NCI-H748 treated with DMSO at 0.1 percent for 48 hours (cell line): ENCODE results near the gene RUFY1.

Experiments
- DNase-seq: peaks from one replicate; lab custom pipeline; 2025; lab: John Stamatoyannopoulos, UW

The RUFY1 gene

DNA sequence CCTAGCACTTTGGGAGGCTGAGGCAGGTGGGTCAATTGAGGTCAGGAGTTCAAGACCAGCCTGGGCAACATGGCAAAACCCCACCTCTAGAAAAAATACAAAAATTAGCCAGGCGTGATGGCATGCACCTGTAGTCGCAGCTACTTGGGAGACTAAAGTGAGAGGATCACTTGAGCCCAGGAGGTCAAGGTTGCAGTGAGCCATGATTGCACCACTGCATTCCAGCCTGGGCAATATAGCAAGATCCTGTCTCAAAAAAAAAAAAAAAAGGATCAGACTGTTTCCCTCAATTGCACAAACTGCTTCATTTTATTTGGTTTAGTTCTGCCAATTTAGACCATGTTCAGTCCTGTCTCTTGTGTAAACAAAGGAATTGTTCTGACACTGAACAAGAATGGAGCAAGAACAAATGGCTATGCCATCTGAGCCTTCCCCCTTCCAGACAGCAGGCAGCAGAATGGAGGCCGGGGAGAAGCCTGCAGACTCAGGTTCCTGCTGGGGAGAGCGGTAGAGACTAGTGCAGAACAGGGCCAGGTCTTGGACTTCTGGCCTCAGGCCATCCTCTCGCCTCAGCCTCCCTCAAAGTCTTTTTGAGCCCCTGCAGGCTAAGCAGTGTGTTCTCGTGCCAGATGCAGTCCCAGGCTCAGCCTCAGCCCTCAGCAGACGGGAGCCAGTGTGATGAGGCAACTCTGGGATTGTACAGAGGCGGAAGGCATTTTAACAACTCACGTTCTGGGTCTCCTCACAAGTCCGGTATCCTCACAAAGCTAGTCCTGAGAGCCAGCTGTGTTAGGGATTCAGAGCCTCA lies 54.9 kb downstream of the RUFY1 start:
- DNase-seq, result no peak

DNA sequence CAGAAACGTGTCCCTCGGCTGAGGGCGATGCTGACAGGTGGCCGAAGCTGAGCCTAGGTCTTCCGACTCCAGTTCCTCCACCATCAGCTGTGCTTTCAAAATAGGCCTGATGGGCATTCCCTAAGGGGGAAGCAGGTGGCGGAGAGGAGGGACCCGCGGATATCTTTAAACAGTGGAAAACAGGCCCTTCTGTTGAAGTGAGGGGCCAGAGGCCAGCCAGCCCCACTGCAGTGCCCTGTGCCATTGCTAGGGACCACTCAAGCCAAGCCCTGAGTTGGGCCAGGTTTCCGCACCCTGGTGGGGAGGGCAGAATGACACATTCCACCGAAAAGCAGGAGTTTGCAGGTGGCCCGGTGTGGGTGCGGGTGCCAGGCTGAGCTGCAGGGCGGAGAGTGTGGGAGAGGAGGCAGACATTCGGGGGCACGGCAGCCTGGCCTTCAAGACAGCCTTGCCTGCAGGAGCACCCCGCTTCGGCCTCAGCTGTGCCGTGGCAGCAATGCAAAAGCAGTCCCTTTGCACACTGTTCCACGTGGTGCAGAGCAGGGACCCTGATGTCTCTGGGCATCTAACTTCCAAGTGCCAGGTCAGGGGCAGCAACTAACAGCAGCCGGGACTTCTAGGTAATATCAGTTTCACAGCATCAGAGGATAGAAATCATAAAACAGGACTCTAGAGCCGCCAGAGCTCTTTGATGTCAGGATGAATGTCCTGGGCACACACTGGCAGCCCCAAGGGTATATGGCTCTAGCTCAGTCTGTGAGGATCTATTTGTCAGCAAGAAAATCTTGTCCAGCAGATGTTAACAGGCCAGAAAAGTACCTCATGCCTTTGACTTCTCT lies 55.9 kb downstream of the RUFY1 start:
- DNase-seq, result no peak

DNA sequence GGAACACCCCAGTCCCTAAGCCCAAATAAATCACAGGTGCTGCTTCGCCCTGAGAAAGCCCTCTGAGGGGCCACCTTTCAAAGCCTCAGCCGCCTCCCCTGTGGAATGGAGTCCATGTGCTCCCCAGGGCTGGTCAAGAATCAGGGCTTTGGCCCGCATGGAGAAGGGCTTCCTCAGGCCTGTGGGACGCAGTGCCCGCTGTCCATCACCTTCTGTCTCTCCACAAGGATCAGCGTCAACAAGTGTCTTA lies 56.5 kb downstream of the RUFY1 start:
- DNase-seq, result no peak

DNA sequence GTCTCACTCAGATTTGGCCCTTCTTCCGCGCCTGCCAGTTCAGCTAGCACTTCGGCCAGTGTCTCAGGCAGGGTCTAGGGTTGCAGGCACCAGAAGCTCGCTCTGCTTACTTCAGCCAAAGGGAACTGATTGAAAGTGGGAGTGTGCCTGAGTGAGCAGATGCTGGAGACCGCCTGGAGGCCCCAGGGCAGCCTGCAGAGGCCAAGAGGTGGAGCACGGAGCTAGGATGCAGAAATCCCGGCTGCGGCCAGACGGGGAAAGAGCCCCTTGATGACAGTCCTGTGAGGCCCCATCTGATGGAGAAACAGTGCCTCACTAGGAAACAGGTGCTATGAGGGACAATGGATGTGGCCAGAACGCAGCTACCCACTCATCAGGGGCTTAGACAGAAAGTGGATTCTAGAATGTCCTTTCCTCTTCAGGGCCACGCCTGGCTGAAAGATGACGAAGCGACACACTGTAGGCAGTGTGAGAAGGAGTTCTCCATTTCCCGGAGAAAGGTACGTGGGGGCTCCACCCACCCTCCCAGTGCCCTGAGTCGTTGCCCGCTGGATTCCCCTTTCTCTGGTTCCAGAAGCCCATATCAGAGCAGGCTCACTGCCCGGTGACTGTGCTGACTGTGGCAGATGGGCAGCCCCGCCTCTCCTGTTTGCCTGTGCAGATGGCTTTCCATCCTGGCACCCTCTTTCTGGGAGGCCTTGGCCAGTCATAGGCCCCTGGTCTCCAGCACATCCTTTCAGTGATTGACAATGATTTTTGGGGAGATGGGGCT lies 57.0 kb downstream of the RUFY1 start:
- no peak for DNase-seq

DNA sequence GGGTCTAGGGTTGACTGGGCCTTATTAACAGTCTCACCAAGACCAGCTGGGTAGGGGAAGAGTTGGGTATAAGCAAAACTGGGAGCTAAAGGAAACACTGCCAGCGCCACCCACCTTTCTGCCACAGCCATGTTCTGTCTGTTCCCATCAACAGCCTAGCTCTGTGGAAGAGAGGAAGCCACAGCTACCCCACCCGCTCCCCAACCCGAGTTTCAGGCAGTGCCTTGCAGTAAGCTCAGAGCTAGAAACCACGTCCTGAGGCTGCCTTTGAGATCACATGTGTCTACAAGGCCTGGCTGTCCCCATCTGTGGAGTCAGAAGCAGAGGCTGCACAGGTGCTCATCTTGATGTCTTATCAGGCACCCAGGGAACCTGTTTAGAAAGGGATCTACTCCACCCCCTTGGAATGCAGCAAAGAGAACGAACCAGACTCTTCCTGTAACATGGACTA lies 57.8 kb downstream of the RUFY1 start:
- no peak for DNase-seq

DNA sequence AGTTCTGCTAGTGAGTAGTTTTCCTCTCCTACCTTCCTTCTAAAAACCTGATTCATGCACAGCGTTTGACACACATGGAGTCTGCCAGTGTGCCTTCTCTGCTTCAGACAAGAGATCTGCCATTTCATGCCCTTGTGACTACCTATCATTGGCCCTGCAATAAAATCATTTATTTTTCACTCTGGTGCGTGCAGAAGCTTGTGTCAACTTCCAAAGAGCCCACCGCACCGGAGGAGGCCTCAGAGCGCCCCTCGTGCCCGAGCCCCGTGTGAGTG lies 59.4 kb downstream of the RUFY1 start:
- DNase-seq, result no peak

DNA sequence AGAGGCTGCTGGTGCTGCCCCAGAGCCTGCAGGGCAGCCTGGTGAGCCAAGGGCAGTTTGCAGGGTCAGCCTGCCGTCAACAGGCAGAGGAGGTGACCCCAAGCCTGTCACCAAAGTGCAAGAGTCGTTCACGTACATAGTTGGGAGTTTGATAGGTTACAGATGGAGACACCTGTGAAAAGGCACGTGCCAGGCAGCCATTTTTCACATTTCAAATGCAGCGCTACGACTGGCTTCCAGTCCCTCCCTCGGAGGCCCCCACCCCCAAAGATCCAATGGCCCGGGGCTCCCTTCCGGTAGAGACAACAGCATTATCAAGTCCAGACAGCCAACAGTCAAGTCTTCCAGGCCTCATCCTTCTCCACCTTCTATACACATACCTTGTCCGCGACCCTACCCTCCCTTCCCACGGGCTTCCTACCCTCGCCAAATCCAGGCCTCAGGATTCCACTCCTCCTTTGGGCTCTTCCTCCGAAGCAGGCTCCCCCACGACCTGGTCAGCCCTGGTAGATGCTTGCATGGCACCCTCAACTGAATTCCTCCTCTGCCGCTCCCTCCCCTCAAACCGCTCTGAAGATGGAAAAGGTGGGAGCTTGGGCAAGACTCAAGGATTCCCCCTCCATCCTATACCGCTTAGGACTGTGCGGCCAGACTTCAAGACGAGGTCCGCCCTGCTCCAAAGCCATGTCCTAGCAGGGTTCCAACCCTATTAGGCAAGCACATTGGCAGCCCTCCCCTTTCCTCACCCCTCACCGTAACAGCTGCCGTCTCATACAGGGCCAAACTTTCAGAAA lies 60.0 kb downstream of the RUFY1 start:
- DNase-seq, result no peak

DNA sequence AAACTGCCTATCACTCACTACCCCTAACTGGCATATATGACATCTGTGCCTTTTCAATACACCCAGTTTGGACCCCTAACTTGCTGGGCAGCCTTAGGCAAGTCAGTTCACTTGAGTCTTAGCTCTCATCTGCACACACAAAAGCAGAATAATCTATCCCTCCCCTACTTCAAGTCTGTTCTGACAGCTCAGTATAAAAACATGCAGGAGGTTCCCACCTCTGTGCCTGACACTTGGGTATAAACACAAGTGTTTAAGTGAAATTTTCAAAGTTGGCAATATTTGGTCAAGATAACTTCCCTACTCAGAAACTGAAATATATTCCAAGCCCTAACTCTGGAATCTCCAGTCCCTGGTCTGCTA lies 60.5 kb downstream of the RUFY1 start:
- no peak for DNase-seq

DNA sequence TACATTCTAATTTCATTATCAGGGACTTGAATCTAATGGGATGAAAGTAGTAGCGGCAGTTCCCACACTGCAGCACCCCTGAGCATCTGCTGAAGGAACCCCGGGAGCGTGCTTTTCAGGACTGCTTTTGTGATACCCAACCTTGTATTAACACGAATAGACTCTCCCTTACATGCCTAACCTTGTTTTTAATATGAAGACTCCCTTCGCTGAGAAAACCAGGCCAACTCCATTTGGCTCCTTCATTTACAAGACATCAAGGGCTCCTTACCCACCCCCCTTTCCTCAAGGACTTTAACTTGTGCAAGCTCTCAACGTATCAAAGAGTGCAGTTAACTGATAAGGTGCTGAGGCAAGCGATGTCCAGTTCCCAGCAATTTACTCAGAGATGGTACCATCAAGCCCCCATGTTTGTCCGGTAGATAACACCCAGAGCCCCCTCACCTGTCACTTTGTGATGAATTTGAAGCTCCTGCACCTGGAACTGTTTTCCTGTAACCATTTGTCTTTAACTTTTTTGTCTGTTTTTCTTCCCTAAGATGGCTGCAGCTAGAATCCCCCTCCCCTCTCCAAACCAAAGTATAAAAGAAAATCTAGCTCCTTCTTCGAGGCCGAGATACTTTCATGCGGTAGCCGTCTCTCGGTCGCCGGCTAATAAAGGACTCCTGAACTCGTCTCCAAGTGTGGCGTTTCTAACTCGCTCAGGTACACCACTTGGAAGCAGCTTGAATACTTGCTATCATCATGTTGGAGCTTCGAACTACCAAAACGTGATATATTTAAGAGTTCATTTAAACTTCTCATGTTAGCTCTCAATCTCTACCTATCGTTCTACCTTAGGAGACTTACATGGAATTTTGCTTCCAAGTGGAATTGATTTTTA lies 62.5 kb downstream of the RUFY1 start:
- DNase-seq, result no peak

DNA sequence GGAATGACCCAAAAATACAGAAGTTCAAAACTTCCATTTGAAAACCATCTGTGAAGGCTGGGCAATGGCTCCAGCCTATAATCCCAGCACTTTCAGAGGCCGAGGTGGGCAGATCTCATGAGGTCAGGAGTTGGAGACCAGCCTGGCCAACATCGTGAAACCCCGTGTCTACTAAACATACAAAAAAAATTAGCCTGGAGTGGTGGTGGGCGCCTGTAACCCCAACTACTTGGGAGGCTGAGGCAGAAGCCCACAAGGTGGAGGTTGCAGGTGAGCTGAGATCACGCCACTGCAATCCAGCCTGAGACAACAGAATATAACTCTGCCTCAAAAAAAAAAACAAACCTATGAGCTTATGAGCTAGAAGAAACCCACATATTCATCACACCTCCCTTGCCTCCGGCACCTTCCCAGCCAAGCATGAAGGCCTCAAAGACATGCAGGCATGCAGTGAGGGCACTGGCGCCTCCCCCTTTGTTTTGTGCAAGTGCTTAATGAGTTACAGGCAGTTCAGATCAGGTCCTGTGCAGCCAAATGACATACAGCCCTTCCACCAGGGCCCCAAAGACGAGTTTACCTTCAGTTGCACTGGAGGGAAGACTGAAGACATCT lies 63.2 kb downstream of the RUFY1 start:
- no peak for DNase-seq

DNA sequence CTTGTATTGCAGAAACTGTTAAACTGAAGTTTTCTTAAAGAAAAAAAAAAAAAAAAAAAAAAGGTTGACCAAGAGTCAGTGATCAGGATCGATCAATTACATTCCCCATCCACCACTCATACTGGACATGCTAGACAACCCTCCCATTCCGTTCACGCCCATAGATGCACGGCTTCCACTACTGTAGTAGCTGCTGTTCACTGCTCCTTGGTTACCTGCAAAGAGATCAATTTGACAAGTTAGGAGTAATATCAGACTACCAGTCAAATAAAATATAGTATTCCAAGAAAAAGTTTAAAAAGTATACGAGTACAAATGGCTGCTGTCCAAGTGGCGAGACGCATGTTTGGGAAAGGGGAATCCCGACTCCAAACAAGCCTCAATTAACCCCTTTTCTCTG lies 64.4 kb downstream of the RUFY1 start:
- DNase-seq, result no peak

DNA sequence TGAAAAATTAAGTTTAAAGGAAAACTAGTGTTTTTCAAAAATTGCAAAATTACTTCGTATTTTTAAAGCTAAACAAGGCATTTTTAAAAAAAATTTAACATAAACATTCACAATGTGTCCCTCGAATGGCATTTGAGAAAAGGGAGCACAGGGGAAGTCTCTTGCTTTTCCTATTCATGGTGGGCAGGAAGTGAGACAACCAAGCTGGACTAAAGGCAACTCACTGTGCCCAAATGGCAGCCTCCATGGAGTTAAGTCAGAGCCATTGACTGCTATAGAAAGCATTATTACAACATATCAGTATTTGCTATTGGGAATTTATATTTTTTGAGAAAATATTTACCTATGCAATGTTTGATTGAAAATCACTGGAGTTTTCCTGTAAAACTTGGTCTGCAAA lies 64.8 kb downstream of the RUFY1 start:
- DNase-seq, result no peak

DNA sequence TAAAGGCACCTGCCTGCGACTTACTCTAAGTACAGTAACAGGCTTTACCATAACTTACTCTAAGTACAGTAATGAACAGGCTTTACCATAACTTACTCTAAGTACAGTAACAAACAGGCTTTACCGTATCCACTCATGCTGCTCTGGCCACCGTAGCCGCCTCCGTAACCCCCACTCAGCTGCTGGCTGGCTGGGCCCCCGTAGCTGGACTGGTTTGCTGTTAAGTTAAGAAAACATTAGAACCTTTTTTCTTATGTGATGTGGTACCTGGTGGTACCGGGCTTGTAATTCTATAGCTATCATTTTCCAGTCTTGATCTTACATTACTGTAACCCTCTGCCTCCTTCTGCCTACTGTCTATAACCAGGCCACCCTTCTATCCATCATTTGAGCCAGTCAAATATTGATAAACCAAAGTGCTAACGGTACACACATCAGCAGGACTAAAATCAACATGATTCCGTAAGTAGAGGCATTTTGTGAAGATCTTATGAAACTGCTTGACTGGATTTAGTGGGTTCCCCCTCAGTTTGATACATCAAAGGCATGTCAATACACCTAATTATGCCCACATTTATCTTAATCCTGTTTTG lies 65.7 kb downstream of the RUFY1 start:
- no peak for DNase-seq

DNA sequence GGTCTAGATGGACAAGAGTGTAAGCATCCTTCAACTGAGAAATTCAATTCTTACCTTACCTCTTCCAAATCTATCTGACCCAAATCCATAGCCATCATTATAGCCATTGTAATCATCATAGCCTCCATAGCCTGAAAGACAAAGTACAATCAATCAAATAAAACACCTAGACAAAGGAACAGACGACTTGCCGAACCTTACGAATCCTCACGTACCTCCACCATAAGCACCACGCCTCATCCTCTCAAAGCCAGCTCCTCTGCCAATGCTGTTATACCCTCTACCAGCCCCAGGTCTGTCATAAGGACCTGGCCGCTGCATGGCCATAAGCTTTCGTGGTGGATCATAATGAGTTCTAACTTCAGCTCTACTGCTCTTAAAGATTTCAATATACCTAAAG lies 67.6 kb downstream of the RUFY1 start:
- no peak for DNase-seq

DNA sequence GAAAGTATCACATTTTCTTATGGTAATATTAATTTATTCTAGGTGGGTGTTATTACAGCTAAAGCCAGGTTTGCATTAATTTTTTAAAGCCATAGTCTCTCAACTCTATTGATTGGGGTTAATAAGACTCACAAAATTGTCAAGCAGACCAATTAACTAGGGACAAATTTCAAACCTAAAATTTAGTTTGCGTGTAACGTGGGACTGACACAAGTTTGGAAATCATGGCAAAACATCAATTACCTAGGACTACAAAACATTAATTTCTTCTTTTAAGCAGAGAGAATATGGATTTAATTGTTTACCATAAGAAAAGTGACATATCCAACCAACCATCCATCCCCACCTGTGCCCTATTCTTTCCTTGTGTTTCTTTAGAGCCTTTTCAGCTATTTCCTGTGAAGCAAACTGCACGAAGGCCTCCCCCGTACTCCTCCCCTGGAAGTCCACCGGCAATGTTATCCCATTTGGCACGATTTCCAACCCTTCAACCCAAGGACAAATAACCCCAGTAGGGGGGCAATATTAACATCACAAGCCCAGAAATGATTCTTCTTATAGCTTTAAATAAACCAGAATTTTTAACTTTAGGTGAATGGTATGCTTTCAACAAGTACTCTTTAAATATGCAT lies 68.7 kb downstream of the RUFY1 start:
- no peak for DNase-seq

DNA sequence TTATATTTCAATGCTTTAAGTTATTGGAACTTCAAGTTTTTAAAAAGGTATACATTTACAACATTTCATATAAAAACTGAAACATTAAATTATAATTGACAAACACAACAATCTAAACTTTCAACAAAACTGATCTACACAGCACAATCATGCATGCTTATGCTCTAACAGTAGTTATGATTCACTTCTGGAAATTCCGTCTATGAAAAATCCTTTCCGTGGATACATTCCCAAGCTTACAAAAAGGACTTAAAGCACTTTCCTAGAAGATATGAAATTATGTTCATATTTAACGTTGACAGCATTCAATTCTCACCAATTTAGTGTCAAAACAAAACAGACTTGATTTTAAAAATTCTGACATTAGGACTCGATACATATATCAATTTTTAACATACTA lies 69.4 kb downstream of the RUFY1 start:
- no peak for DNase-seq

DNA sequence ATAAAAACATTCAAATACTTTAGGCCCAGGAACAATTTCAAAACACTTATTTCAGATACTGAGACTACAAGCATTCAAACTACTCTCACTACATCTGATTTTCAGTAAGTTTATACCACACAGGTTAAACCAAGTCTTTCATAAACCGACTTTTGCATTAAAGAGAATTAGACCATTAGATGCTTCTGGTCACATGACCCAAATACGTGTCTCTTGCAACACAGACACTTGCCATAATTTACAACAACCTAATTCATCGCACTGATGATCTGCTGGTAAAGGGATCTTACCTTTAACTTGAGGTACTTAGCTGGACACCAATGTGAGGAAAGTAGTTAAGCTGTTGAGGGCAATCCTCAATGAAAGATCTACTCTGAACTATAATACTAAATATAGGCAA lies 69.9 kb downstream of the RUFY1 start:
- no peak for DNase-seq

DNA sequence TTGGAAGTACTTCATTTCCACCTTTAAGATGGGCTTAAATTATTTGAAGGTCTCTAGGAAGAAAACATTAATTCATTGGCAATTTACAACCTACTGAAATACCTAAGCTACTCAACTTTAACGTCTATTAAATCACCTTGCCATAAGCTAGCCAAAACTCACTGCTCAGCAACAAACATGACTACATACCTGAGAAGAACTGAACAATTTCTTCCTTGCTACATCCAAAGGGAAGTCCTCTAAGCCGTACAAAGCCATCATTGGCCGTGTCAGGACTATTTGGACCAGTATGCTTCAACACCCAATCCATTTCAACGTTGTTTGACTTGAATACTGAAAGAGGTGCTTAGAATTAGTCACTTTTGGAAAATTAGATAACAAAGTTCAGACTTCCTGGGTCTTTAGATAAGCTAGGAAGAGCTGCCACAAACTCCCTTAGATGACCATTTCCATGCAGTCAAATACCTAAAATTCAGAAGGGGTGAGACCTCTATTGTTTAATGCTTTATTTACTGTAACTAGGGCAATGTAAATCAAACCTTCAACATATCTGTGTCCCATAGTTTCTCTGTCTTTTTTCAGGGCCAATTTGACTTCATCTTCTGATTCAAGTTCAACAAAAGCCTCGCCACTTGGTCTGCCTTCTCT lies 70.5 kb downstream of the RUFY1 start:
- DNase-seq, result no peak

DNA sequence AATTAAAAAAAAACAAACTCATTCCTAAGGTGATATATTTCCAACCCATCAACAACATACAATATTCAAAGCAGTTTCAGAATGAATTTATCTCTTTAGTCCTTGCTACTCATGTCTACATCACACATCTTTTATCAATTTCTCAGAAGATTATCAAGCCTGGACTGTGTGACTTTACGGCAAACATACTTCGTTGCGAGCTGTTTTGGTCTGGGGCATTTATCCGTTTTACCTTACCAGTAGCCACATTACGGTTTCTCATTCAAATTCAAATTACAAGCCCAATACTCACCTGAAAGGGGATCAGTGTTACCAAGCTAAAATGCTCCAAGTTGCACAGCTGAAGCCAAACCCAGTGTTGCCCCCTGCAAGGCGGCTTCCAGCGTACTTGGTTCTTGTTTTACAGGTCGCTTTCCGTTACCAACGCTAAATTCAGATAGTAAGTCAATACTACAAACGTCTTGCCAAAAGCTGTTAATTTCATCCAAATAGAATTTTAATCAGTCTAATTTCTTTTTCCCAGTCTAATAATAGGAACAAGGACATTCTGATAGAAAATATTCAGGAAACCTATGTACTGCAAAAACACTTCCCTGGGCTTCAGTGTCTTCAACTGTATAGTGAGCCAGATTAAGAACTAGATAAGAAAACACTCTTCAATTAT lies 71.3 kb downstream of the RUFY1 start:
- no peak for DNase-seq
